Pancreas (tissue), 10 donors: ENCODE data around the gene COG6. TPM values are rescaled to one million over a fixed set of nuclear protein-coding genes. Genes with fewer than 3 reads are reported as not detected.

Experiments
- ATAC-seq, 4 donors: fragments of 200-7000 bp; cut with Tn5 transposase; one replicate each; pipeline versions ENCODE4 v1.8.0 to v1.9.1; 2020; ENCODE audit warnings: mild to moderate bottlenecking in 4 of 4, moderate library complexity in 4 of 4
- DNase-seq, 6 donors: peaks; one replicate each; pipeline ENCODE4 v3.0.0-alpha.2; 2020
- FAIRE-seq: peaks from 2 replicates; lab custom pipeline; 2012; peaks lifted over from hg19 to GRCh38; lab: Jason Lieb, UNC
- H3K27ac ChIP-seq, 4 donors: fragments of 200-600 bp; sonication (generic); 1 replicate in 3 of 4; 2 replicates in 1 of 4; pipeline versions ENCODE4 v1.5.0 to v1.8.0; 2020
- H3K27me3 ChIP-seq, 4 donors: fragments of 200-600 bp; one replicate each; pipeline ENCODE4 v1.8.0; 2021
- H3K36me3 ChIP-seq, 3 donors: fragments of 200-600 bp; sonication (generic) in 1 of 3; one replicate each; pipeline versions ENCODE4 v1.5.0 to v1.8.0; 2020 to 2021
- H3K4me1 ChIP-seq, 3 donors: fragments of 200-600 bp; one replicate each; pipeline ENCODE4 v1.8.0; 2021
- H3K4me3 ChIP-seq, 4 donors: fragments of 200-600 bp; sonication (generic) in 2 of 4; one replicate each; pipeline versions ENCODE4 v1.5.0 to v1.8.0; 2020 to 2021
- H3K9me3 ChIP-seq, 4 donors: fragments of 200-600 bp; one replicate each; pipeline ENCODE4 v1.8.0; 2021
- CTCF ChIP-seq, 4 donors: fragments of 200-600 bp; sonication (generic) in 3 of 4; IDR thresholded peaks; one replicate each; pipeline versions ENCODE4 v1.5.0 to v1.8.0; 2021; ENCODE audit warnings: antibody characterized with exemption in 4 of 4
- WGBS, 2 donors: extraction: QIAGEN DNeasy Blood & Tissue Kit; methylation state at CpG; one replicate each; pipeline ENCODE4 v1.1.7; 2013; 5-methylcytosine and 5-hydroxymethylcytosine counted together
- intact Hi-C, 3 donors: fragments of 100-400 bp; cut with DNase I; formaldehyde crosslinking; loops; one replicate each; pipeline versions ENCODE4 v1.11.1 to v1.14.2; 2022
- polyA plus RNA-seq, 2 donors: library from polyadenylated mRNA; stranded (reverse); fragments of 200-250 nt; gene quantifications; one replicate each; pipeline ENCODE4 v1.2.3, GENCODE V29; 2013
- total RNA-seq, 6 donors: library from RNA; stranded (reverse); fragmentation: NEBNext Ultra II Directional in 4 of 6; extraction: Animal tissue kit (Norgen Biotek cat#: 25700) in 4 of 6; gene quantifications; one replicate each; pipeline versions ENCODE4 v1.2.1 to v1.2.4, GENCODE V29; 2021 to 2023
- donor health status: healthy with polysubstance abuse.
- donor health status: DM: no; HTN: no; CAD: no; lungs with moderate emphysema.
- donor health status: DM: no; HTN: no; CAD: no.
- donor health status: control.
- donor health status: control.
- donor health status: Bipolar disorder and iron deficiency.
- donor health status: DM: yes; HTN: yes; CAD: no.
- donor health status: DM: no; HTN: no; CAD: no.
- donor health status: DM: no; HTN: no; CAD: no.
- donor health status: DM: yes; HTN: yes; CAD: no.

The COG6 gene
- total and polyA plus RNA-seq, 8 donors = 6.7 to 30.7 (median 25.9) TPM

DNA sequence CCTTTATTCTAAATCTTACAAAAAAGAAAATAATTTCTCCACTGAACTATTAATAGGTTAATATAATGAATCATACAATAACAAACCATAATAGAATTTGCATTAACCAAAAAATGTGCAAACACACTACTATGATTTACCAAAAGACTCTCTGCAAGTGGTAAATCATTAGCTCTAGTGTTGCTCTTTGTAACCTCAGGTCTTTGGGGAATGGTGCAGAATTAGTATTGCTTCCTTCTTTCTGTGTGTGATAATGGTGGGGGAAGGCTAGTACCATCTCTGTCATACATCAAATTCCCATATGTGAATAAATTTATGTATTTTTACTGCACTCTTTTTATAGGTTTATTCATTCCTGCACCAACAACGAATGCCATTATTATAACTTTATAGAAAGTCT lies 105.1 kb downstream of the COG6 start:
- Histone ChIP-seq H3K27ac (no peak overlapping the region), H3K36me3 (no peaks in the 10 kb centered on the region), H3K9me3 (no peaks in the 10 kb centered on the region), H3K27me3 (no peaks in the 10 kb centered on the region), H3K4me1 (no peaks in the 10 kb centered on the region), H3K4me3 (no peak overlapping the region)
- TF ChIP-seq CTCF (IDR thresholded peaks at IDR 0.05) = no peak
- FAIRE-seq (no peak), DNase-seq (no peak), ATAC-seq (no peak)
- 82 to 85% methylated on average over 1 of the region's 1 CpG for WGBS, 2 donors
- intact Hi-C loops = no loop called here

DNA sequence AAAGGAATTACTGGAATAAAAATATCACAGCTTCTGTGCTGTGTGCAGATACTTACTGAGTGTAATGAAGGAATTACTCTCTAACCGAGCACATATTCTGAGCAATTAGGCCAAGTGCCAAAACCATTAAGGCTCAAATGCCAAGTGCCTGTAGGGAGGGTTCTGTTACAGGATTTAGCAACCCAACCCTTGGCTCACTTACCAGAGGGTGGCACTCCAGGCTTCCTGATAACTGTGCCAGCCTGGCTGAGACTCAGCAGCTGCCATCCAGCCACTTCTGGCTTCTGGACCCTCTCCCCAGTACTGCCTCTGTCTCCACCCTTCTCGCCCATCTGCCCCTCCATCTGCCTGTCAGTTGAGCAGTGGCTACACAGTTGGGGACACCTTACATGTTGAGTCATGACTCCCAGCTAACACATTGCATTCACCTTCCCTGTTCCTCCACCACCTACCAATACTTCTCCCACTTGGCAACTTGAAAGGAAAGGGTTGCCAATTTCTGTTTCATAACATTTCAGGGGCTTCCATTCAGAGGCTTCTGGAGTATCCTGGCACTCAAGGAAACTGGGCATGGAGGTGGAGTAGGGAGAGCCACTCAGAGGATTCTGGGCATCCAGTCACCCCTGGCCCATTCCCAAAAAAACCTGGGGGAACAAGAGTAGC lies 110.5 kb downstream of the COG6 start:
- no peaks in the 10 kb centered on the region for H3K9me3 ChIP-seq
- no peaks in the 10 kb centered on the region for H3K4me1 ChIP-seq
- no peak overlapping the region for H3K4me3 ChIP-seq
- no peak for TF ChIP-seq CTCF (IDR thresholded peaks at IDR 0.05)
- ATAC-seq = peak; percentile 58 to 91 (median 86)
- H3K27ac ChIP-seq = no peak overlapping the region
- WGBS, 2 donors = 49 to 64% methylated on average over 2 of the region's 2 CpGs
- intact Hi-C loops = no loop called here
- H3K36me3 ChIP-seq = no peaks in the 10 kb centered on the region
- FAIRE-seq = no peak
- DNase-seq = peak in 3 of 6 donors; percentile 28 to 31 (median 31)
- H3K27me3 ChIP-seq = no peaks in the 10 kb centered on the region

DNA sequence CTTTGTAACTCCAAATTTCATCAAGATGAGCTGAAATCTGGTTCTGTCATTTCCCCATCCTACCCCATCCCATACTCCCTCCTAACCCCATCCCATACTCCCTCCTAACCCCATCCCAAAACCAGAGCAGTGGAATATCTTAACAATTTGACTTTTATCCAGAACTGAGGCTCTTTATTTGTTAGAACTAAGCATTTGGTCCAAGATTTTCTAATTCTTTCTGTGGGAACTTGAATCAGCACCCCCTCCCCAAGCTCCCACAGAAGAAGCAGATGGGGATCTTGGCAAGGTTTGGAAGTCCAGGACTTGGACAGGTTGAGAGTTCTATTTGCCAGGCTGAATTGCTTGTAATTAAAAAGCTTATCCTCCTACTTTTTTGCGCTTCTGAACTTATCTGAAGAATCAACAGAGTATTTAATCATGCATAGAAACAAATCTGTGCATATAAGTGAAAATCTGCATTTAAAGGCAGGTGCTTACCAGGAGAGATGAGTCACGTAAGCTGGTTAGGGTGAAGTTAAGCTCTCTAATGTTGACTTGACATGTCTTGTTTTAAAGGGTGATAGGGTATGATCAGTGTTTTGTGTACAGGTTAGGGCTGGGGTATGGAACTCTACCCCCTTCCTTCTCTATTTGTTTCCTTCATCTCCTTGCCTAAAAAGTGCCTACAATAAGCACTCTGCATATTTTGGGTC lies 111.1 kb downstream of the COG6 start:
- Histone ChIP-seq H3K36me3 (no peaks in the 10 kb centered on the region), H3K4me3 (no peak overlapping the region), H3K4me1 (no peaks in the 10 kb centered on the region), H3K27me3 (no peaks in the 10 kb centered on the region), H3K27ac (no peak overlapping the region), H3K9me3 (no peaks in the 10 kb centered on the region)
- intact Hi-C loops = no loop called here
- WGBS, 2 donors = 86 to 88% methylated on average over 2 of the region's 2 CpGs
- FAIRE-seq (no peak), DNase-seq (no peak), ATAC-seq (peak in 2 of 4 donors; percentile 11 to 15)
- no peak for TF ChIP-seq CTCF (IDR thresholded peaks at IDR 0.05)

DNA sequence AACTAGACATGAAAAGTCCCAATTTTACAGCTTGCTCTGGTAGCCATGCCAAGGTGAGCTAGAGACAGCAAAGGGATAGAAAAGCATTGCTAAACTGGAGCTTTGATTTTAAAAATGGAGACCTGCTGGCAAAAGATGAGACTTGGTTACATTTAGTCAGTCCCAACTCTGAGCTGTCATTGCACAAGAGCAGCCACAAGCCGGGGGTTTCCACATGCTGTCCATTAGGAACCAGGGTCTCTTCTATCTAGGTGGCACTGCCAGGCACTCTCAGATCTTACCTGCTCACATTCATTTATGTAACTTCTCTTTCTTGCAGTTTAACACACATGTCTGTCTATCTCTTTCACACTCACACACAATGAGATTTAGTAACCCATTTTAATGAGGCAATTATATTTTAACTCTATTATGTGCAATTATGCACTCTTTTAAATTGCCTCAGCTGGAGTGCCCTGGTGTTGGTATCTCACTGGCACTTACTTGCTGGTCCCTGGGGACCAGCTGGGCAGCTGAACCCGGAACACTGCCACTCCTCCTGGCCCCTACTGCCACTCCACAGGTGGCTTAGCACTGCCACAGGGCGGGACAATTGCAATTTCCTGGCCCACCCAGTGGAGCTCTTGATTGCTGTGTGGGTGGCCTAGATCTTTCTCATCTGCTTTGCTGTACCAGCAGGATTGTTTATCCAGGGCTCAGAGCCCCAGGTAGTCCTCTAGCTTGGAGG lies 112.5 kb downstream of the COG6 start:
- DNase-seq (no peak), ATAC-seq (no peak), FAIRE-seq (no peak)
- intact Hi-C loops = no loop called here
- Histone ChIP-seq H3K4me1 (no peaks in the 10 kb centered on the region), H3K9me3 (no peaks in the 10 kb centered on the region), H3K4me3 (no peak overlapping the region), H3K36me3 (no peaks in the 10 kb centered on the region), H3K27me3 (no peaks in the 10 kb centered on the region), H3K27ac (no peak overlapping the region)
- 85 to 90% methylated on average over 3 of the region's 3 CpGs for WGBS, 2 donors
- TF ChIP-seq CTCF (IDR thresholded peaks at IDR 0.05) = no peak
